HCT116 (cell line): ENCODE measurements around the gene GRM3. TPM values are rescaled to one million over a fixed set of nuclear protein-coding genes. Genes with fewer than 3 reads are reported as not detected.

Source experiments
- ATAC-seq: fragments of 200-7000 bp; cut with Tn5 transposase; 2 replicates; pipeline ENCODE4 v1.9.1; 2020; ENCODE audit warnings: mild to moderate bottlenecking, moderate library complexity
- BruUV-seq: library from RNA; stranded (reverse); fragments of 400-500 nt; replicated peaks from 2 replicates; lab custom pipeline; 2021; lab: Mats Ljungman, UMichigan
- CTCF ChIA-PET: fragments of 300-600 bp; sonication (Branson Sonifier 250); formaldehyde crosslinking; loops from one replicate; lab custom pipeline; 2021; ENCODE audit warnings: antibody characterized with exemption; lab: Charles Lee
- POLR2A ChIA-PET: fragments of 300-600, 350-600 bp; sonication (Branson Sonifier 250); formaldehyde crosslinking; loops from one replicate; lab custom pipeline; 2021; ENCODE audit warnings: antibody characterized with exemption; lab: Charles Lee
- RAD21 ChIA-PET, 2 experiments: fragments of 300-600 bp; sonication (Branson Sonifier 250); formaldehyde crosslinking; loops; one replicate each; lab custom pipeline; 2023; ENCODE audit warnings: low total read pairs in 2 of 2; ENCODE audit not compliant: uncharacterized antibody in 2 of 2, unreplicated experiment in 2 of 2, low non-redundant PET in 1 of 2; lab: Charles Lee
- DNase-seq: peaks from one replicate; pipeline ENCODE4 v3.0.0-alpha.2; 2010; ENCODE audit warnings: low read depth, low spot score
- H2AFZ ChIP-seq: fragments of 200-600 bp; shearing (Covaris generic), sonication (generic); 2 replicates; pipeline ENCODE4 v1.6.1; 2017; ENCODE audit warnings: low read depth, mixed run types, mixed read lengths, antibody characterized with exemption, low read length; ENCODE audit not compliant: poor library complexity, severe bottlenecking
- H3K27ac ChIP-seq: 2 replicates; pipeline ENCODE4 v1.5.1; 2012; ENCODE audit warnings: low read depth, low read length
- H3K27me3 ChIP-seq: fragments of 200-600 bp; sonication (generic); 2 replicates; pipeline ENCODE4 v1.6.1; 2016; ENCODE audit warnings: mixed run types, low read length, mixed read lengths; ENCODE audit not compliant: insufficient read depth
- H3K36me3 ChIP-seq, 2 experiments: fragments of 200-500 bp in 1 of 2; fragments of 200-600 bp in 1 of 2; sonication (Bioruptor generic) in 1 of 2; sonication (generic) in 1 of 2; 2 replicates each; pipeline versions ENCODE4 v1.5.1 to v1.6.1; 2014 to 2016; ENCODE audit warnings: low read length in 2 of 2, inconsistent platforms in 1 of 2, mixed read lengths in 1 of 2, mixed run types in 1 of 2; ENCODE audit not compliant: insufficient read depth in 2 of 2, control insufficient read depth in 1 of 2
- H3K4me1 ChIP-seq, 2 experiments: fragments of 200-600 bp in 1 of 2; sonication (generic) in 1 of 2; 2 replicates each; pipeline versions ENCODE4 v1.5.1 to v1.6.1; 2012 to 2017; ENCODE audit warnings: low read length in 2 of 2, inconsistent platforms in 1 of 2, mild to moderate bottlenecking in 1 of 2, mixed read lengths in 1 of 2, mixed run types in 1 of 2, moderate library complexity in 1 of 2; ENCODE audit not compliant: insufficient read depth in 2 of 2, control insufficient read depth in 1 of 2
- H3K4me2 ChIP-seq: fragments of 200-600 bp; sonication (generic); 2 replicates; pipeline ENCODE4 v1.6.1; 2017; ENCODE audit warnings: mixed run types, low read length, mixed read lengths
- H3K4me3 ChIP-seq, 2 experiments: fragments of 200-600 bp in 1 of 2; sonication (generic) in 1 of 2; replicated peaks in 1 of 2; 2 replicates each; pipeline ENCODE4 v1.5.1; 2011 to 2016; ENCODE audit warnings: low read length in 2 of 2, control low read depth in 1 of 2, low read depth in 1 of 2, mild to moderate bottlenecking in 1 of 2, mixed read lengths in 1 of 2, mixed run types in 1 of 2
- H3K79me2 ChIP-seq: fragments of 200-600 bp; sonication (generic); 2 replicates; pipeline ENCODE4 v1.6.1; 2017; ENCODE audit warnings: mild to moderate bottlenecking, mixed run types, low read length, moderate library complexity, mixed read lengths; ENCODE audit not compliant: insufficient read depth
- H3K9ac ChIP-seq: fragments of 200-600 bp; sonication (generic); 2 replicates; pipeline ENCODE4 v1.6.1; 2016; ENCODE audit warnings: low read length, mixed read lengths
- H3K9me2 ChIP-seq: fragments of 200-600 bp; sonication (generic), shearing (Covaris generic); 2 replicates; pipeline ENCODE4 v1.6.1; 2017; ENCODE audit warnings: mixed run types, mild to moderate bottlenecking, moderate library complexity; ENCODE audit not compliant: insufficient read depth
- H3K9me3 ChIP-seq, 2 experiments: fragments of 200-500 bp in 1 of 2; fragments of 200-600 bp in 1 of 2; sonication (Bioruptor generic) in 1 of 2; sonication (generic) in 1 of 2; 2 replicates each; pipeline ENCODE4 v1.6.1; 2014 to 2017; ENCODE audit warnings: low read length in 2 of 2, mixed read lengths in 2 of 2, inconsistent platforms in 1 of 2, low read depth in 1 of 2, mild to moderate bottlenecking in 1 of 2, mixed run types in 1 of 2, moderate library complexity in 1 of 2; ENCODE audit not compliant: control insufficient read depth in 1 of 2, insufficient read depth in 1 of 2
- H4K20me1 ChIP-seq: fragments of 200-600 bp; sonication (generic), shearing (Covaris generic); 2 replicates; pipeline ENCODE4 v1.6.1; 2017; ENCODE audit warnings: mixed run types, mild to moderate bottlenecking, moderate library complexity; ENCODE audit not compliant: insufficient read depth
- ATF3 ChIP-seq: IDR thresholded peaks from 2 replicates; pipeline ENCODE4 v1.6.1; 2012
- CBX3 ChIP-seq: IDR thresholded peaks from 2 replicates; pipeline ENCODE4 v1.6.1; 2012; ENCODE audit warnings: low read depth
- CEBPB ChIP-seq: IDR thresholded peaks from 2 replicates; pipeline ENCODE4 v1.6.1; 2012; ENCODE audit warnings: low read depth
- EZH2phosphoT487 ChIP-seq: fragments of 200-600 bp; IDR thresholded peaks from 2 replicates; pipeline ENCODE4 v1.6.1; 2018; ENCODE audit warnings: antibody characterized with exemption, borderline replicate concordance
- FOSL1 ChIP-seq: IDR thresholded peaks from 2 replicates; pipeline ENCODE4 v1.6.1; 2012; ENCODE audit warnings: low read depth
- RAD21 ChIP-seq: IDR thresholded peaks from 2 replicates; pipeline ENCODE4 v1.6.1; 2012; ENCODE audit warnings: low read depth, mild to moderate bottlenecking
- TCF7L2 ChIP-seq: IDR thresholded peaks from 2 replicates; pipeline ENCODE4 v1.7.0; 2011; ENCODE audit warnings: borderline replicate concordance, inconsistent platforms; ENCODE audit not compliant: insufficient read depth, insufficient read length; ENCODE audit errors: extremely low read depth
- intact Hi-C: fragments of 100-400 bp; cut with micrococcal nuclease; formaldehyde crosslinking; loops from 2 replicates; pipeline ENCODE4 v1.10.0; 2022
- total RNA-seq: library from RNA; stranded (reverse); gene quantifications from one replicate; pipeline ENCODE4 v1.2.1, GENCODE V29; 2021; ENCODE audit not compliant: unreplicated experiment
- TF ChIP-seq, protein P1 (sequence below): IDR thresholded peaks from 2 replicates; pipeline ENCODE4 v1.6.1; 2012; ENCODE audit warnings: low read depth

The GRM3 gene
- total RNA-seq, 1 experiment from 2014 or later, result not detected

DNA sequence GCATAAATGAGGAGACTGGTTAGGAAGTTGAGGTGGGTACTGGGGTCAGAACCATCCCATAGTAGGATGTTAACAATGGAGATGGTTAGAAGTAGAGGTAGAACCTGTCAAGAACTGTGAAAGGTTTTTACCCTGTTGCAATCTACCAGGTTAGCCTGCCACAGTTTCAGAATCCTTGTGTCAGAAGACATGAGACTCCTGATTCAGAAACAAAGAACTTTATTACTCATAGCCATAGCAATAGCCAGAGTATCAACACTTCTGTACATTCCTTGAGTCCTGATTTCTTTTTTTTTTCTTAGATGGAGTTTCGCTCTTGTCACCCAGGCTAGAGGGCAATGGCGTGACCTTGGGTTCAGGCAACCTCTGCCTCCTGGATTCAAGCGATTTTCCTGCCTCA lies 200.9 kb downstream of the GRM3 start:
- peaks cover 0 to 6% of the 10 kb centered on the region in 2 experiments; a peak in 1 of 4 replicates for H3K4me1 ChIP-seq
- no peak overlapping the region for H3K27ac ChIP-seq
- ChIA-PET POLR2A (no interaction called here), CTCF (no interaction called here), RAD21 (no interaction called here)
- H3K9me2 ChIP-seq, result no peaks in the 10 kb centered on the region
- H3K79me2 ChIP-seq, result no peaks in the 10 kb centered on the region
- no peak for ATAC-seq
- no peaks in the 10 kb centered on the region for H3K27me3 ChIP-seq
- DNase-seq, result no peak
- no peak overlapping the region for H2AFZ ChIP-seq
- no peak overlapping the region for H3K4me2 ChIP-seq
- no peaks in the 10 kb centered on the region for H3K36me3 ChIP-seq
- H4K20me1 ChIP-seq, result no peaks in the 10 kb centered on the region
- no TSS peak for BruUV-seq
- intact Hi-C loops, result no loop called here
- no peak overlapping the region for H3K4me3 ChIP-seq
- no peaks in the 10 kb centered on the region for H3K9me3 ChIP-seq
- TF ChIP-seq EZH2phosphoT487, result no peak
- TF ChIP-seq, all 23 proteins: peak for 0
- H3K9ac ChIP-seq, result no peak overlapping the region

GRCh38 chr7:86846494-86847190 lies 202.9 kb downstream of the GRM3 start:
- TF ChIP-seq EZH2phosphoT487 (no peak), RAD21 (no peak), ATF3 (no peak), CEBPB (no peak), FOSL1 (no peak), TCF7L2 (no peak), CBX3 (no peak)
- TF ChIP-seq, protein P1, sequence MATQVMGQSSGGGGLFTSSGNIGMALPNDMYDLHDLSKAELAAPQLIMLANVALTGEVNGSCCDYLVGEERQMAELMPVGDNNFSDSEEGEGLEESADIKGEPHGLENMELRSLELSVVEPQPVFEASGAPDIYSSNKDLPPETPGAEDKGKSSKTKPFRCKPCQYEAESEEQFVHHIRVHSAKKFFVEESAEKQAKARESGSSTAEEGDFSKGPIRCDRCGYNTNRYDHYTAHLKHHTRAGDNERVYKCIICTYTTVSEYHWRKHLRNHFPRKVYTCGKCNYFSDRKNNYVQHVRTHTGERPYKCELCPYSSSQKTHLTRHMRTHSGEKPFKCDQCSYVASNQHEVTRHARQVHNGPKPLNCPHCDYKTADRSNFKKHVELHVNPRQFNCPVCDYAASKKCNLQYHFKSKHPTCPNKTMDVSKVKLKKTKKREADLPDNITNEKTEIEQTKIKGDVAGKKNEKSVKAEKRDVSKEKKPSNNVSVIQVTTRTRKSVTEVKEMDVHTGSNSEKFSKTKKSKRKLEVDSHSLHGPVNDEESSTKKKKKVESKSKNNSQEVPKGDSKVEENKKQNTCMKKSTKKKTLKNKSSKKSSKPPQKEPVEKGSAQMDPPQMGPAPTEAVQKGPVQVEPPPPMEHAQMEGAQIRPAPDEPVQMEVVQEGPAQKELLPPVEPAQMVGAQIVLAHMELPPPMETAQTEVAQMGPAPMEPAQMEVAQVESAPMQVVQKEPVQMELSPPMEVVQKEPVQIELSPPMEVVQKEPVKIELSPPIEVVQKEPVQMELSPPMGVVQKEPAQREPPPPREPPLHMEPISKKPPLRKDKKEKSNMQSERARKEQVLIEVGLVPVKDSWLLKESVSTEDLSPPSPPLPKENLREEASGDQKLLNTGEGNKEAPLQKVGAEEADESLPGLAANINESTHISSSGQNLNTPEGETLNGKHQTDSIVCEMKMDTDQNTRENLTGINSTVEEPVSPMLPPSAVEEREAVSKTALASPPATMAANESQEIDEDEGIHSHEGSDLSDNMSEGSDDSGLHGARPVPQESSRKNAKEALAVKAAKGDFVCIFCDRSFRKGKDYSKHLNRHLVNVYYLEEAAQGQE, result no peak
- no peaks in the 10 kb centered on the region for H3K36me3 ChIP-seq
- H3K9me3 ChIP-seq, result no peaks in the 10 kb centered on the region
- CTCF ChIA-PET, result no interaction called here
- POLR2A ChIA-PET, result no interaction called here
- H3K9me2 ChIP-seq, result no peaks in the 10 kb centered on the region
- H3K4me3 ChIP-seq, result no peak overlapping the region
- RAD21 ChIA-PET, result no interaction called here
- intact Hi-C loops, result no loop called here
- ATAC-seq (no peak), DNase-seq (no peak)
- no peaks in the 10 kb centered on the region for H3K27me3 ChIP-seq
- no peaks in the 10 kb centered on the region for H3K79me2 ChIP-seq
- H3K4me1 ChIP-seq, result peaks cover 0 to 6% of the 10 kb centered on the region in 2 experiments; a peak in 1 of 4 replicates
- H3K9ac ChIP-seq, result no peak overlapping the region
- H4K20me1 ChIP-seq, result no peaks in the 10 kb centered on the region
- H3K4me2 ChIP-seq, result no peak overlapping the region
- no peak overlapping the region for H3K27ac ChIP-seq
- no peak overlapping the region for H2AFZ ChIP-seq
- BruUV-seq, result no TSS peak
